Tibial nerve (tissue), 3 donors: ENCODE data around the gene TTN.

Source experiments
- POLR2A ChIP-seq, 2 donors: fragments of 450-650 bp; IDR thresholded peaks; one replicate each; pipeline ENCODE4 v1.6.1; 2017; ENCODE audit warnings: antibody characterized with exemption in 2 of 2, mild to moderate bottlenecking in 2 of 2, moderate library complexity in 2 of 2
- TF ChIP-seq, protein P1 (sequence below), 5 experiments: fragments of 200-600 bp in 3 of 5; fragments of 450-650 bp in 2 of 5; sonication (generic) in 3 of 5; IDR thresholded peaks; one replicate each; pipeline ENCODE4 v1.5.1; 2016 to 2019; ENCODE audit warnings: antibody characterized with exemption in 5 of 5, mild to moderate bottlenecking in 3 of 5, moderate library complexity in 2 of 5

DNA sequence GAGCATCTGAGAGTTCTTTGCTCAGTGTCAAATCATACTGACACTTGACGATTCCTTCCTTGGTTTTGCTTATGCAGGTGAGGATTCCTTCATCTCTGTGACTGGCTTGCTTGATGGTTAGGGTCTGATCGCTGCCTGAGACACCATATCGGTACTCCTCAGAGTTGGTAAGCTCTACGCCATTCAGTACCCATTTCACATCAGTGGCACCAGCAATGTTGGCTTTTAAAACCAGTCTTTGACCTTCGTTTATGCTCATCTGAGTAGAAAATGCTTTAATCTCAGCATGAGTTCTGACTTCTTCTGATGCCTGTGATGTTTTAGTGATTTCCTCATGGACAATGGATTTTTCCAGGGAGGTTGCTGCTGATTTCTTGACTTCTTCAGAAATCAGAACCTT lies 278.6 kb downstream of the TTN start:
- TF ChIP-seq, protein P1, sequence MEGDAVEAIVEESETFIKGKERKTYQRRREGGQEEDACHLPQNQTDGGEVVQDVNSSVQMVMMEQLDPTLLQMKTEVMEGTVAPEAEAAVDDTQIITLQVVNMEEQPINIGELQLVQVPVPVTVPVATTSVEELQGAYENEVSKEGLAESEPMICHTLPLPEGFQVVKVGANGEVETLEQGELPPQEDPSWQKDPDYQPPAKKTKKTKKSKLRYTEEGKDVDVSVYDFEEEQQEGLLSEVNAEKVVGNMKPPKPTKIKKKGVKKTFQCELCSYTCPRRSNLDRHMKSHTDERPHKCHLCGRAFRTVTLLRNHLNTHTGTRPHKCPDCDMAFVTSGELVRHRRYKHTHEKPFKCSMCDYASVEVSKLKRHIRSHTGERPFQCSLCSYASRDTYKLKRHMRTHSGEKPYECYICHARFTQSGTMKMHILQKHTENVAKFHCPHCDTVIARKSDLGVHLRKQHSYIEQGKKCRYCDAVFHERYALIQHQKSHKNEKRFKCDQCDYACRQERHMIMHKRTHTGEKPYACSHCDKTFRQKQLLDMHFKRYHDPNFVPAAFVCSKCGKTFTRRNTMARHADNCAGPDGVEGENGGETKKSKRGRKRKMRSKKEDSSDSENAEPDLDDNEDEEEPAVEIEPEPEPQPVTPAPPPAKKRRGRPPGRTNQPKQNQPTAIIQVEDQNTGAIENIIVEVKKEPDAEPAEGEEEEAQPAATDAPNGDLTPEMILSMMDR (IDR thresholded peaks at IDR 0.05) = no peak
- TF ChIP-seq POLR2A (IDR thresholded peaks at IDR 0.05) = no peak
